ENCODE results near the gene ADCY2.

ADCY2 gene

GRCh38 chr5:7877851-7878250 lies 481.9 kb downstream of the ADCY2 start:
- DNase-seq: no peak

GRCh38 chr5:7878381-7878873 lies 482.5 kb downstream of the ADCY2 start:
- DNase-seq: no peak
